ENCODE measurements around the gene OGFR. TPM values are rescaled to one million over a fixed set of nuclear protein-coding genes. Genes with fewer than 3 reads are reported as not detected.

OGFR gene
- total RNA-seq, 1 donor from 2014 or later: 57.6 TPM

DNA sequence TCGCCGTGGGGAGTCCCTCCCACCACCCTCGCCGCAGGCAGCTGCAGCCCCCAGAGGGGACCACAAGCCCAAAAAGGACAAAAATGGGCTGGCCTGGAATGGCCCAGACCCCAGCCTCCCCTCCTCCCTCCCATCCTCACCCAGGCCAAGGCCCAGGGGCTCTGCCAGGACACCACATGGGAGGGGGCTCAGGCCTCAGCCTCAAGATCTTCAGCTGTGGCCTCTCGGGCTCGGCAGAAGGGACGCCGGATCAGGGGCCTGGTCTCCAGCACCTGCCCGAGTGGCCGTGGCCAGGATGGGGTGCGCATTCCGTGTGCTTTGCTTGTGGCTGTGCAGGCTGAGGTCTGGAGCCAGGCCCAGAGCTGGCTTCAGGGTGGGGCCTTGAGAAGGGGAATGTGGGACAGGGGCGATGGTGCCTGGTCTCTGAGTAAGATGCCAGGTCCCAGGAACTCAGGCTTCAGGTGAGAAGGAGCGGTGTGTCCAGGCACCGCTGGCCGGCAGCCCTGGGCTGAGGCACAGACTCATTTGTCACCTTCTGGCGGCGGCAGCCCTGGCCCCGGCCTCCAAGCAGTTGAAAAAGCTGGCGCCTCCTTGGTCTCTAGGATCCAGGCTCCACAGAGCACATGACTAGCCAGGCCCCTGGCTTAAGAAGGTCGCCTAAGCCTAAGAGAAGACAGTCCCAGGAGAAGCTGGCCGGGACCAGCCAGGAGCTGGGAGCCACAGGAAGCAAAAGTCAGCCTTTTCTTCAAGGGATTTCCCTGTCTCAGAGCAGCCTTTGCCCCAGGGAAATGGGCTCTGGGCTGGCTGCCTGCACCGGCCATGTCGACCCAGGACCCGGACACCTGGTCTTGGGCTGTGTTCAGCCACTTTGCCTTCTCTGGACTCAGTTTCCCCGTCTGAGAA, 43.5 kb upstream of the OGFR start:
- H3K4me3 ChIP-seq (ENCODE audit: low read depth, low read length): no peak overlapping the region
- TF ChIP-seq, protein P1, sequence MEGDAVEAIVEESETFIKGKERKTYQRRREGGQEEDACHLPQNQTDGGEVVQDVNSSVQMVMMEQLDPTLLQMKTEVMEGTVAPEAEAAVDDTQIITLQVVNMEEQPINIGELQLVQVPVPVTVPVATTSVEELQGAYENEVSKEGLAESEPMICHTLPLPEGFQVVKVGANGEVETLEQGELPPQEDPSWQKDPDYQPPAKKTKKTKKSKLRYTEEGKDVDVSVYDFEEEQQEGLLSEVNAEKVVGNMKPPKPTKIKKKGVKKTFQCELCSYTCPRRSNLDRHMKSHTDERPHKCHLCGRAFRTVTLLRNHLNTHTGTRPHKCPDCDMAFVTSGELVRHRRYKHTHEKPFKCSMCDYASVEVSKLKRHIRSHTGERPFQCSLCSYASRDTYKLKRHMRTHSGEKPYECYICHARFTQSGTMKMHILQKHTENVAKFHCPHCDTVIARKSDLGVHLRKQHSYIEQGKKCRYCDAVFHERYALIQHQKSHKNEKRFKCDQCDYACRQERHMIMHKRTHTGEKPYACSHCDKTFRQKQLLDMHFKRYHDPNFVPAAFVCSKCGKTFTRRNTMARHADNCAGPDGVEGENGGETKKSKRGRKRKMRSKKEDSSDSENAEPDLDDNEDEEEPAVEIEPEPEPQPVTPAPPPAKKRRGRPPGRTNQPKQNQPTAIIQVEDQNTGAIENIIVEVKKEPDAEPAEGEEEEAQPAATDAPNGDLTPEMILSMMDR (conservative IDR thresholded peaks at IDR 0.05; ENCODE audit: low read depth, low read length): no peak
- DNase-seq (ENCODE audit: low read depth): no peak

DNA sequence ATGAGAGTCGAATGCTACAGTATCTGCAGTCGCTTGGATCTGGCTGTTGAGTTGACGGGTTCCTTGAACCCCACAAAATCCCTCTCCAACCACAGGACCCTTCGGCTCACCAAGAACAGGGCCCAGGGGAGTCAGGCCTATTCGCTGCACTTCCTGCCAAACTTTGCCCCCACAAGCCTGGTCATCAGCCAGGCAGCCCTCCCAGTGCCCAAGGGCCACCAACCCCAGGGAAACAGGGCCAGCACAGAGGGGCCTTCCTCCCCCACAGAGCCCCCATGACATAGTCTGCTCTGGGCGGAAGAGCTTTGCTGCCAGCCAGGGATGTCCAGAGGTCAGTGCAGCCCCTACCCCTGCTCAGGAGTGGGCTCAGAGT, 42.9 kb upstream of the OGFR start:
- TF ChIP-seq, protein P1 (conservative IDR thresholded peaks at IDR 0.05; ENCODE audit: low read depth, low read length): no peak
- DNase-seq (ENCODE audit: low read depth): no peak
- H3K4me3 ChIP-seq (ENCODE audit: low read depth, low read length): no peak overlapping the region

DNA sequence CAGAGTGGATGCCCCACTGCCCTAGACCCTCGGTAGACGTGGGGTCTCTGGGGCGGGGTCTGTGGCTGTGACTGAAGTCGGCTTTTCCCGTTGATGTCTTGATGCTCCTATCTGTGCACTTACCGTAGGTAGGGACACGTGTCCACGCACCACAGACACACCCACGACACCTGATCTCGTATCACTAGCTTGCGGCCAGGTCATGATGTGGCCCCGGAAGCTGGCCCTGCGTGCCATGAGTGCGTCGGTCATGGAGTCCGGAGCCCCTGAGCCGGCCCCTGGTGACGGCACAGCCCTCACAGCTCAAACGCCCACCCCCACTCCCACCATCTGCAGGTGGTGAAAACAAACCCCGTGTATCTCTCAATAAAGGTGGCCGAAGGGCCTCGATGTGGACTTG, 42.3 kb upstream of the OGFR start:
- TF ChIP-seq, protein P1 (conservative IDR thresholded peaks at IDR 0.05; ENCODE audit: low read depth, low read length): no peak
- DNase-seq (ENCODE audit: low read depth): no peak
- H3K4me3 ChIP-seq (ENCODE audit: low read depth, low read length): no peak overlapping the region

DNA sequence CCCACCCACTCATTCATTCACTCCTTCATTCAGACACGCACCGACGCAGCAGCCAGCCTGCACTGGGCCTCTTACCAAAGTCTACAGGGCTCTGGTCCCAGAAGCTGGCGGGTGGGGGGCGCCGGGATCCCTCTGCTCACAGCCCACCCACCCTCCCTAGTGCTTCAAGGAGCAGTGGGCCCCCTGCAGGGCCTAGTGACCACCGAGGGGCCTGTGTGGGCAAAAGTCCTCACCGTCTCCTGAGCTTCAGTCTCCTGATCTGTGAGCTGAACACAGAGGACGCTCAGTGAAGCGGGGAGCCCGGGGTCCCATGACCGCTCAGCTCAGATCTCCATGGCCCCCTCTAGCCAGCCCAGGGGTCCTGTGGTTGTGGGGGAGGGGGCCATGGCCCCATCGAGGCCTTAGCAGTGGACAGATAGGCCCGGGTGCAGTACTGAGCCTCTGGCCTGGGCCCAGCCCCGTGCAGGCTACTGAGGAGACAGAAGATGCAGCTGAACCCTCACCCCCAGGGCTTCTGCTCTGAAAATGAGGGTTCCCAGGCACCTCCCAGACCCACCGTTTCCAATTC, 41.8 kb upstream of the OGFR start:
- no peak for DNase-seq (ENCODE audit: low read depth)
- no peak overlapping the region for H3K4me3 ChIP-seq (ENCODE audit: low read depth, low read length)
- TF ChIP-seq, protein P1 (conservative IDR thresholded peaks at IDR 0.05; ENCODE audit: low read depth, low read length): no peak

DNA sequence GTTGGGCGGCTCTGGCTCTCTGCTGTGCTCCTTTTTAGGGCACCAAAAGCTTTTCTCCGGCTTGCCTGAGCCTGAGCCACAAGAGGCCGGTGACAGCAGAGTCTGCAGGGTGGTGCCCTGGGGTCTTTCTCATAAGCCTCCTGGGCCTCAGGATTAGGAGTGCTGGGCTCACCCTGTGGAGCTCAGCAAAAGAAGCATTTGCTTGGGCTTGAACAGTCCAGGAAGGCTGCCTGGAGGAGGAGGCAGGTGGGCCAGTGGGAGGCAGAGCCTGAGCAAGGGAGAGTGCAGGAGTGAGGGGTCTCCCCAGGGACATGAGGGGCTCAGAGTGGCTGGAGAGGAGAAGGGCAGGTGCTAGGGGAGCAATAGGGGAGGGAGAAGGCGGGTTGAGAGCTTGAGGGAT, 41.2 kb upstream of the OGFR start:
- no peak for DNase-seq (ENCODE audit: low read depth)
- H3K4me3 ChIP-seq (ENCODE audit: low read depth, low read length): no peak overlapping the region
- TF ChIP-seq, protein P1 (conservative IDR thresholded peaks at IDR 0.05; ENCODE audit: low read depth, low read length): no peak

DNA sequence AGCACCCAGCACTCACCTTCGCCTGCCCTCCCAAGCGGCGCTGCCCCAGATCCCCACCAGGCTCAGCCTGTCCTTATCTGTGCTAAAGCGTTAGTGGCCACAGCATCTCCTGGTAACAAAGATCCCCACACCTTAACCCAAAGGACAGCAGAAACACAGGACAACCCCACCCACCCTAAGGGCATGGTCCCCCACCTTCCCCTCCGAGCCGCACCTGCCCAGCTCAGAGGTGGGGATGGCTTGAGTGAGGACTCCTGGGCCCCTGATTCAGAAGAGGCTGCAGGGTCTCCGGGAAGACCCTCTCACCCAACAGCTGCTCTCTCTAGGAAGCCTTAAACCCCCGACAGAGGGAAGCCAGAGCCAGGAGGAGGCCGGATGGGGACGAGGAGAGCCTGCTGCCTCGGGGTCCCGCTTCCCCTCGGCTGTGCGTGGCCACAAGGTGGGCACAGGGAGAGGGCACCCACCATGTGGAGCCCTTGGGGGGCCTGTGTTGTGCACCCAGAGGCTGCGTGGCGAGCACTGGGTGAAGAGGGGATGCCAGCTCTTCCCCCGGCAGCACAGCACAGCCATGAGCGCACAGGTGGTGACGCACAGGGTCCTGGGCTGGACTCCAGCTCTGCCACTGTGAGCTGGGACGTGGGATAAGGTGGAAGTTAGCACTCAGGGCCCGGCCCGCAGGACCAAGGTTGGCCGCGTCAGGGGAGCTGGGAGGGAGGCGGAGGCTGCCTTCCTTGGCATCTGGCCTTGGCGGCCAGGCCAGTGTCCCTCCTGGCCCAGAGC, 40.3 kb upstream of the OGFR start:
- no peak for DNase-seq (ENCODE audit: low read depth)
- TF ChIP-seq, protein P1 (conservative IDR thresholded peaks at IDR 0.05; ENCODE audit: low read depth, low read length): no peak
- no peak overlapping the region for H3K4me3 ChIP-seq (ENCODE audit: low read depth, low read length)
